T-cell (primary cell): ENCODE measurements around the gene CDK17. TPM values are rescaled to one million over a fixed set of nuclear protein-coding genes. Genes with fewer than 3 reads are reported as not detected.

ENCODE experiments used
- ATAC-seq, 4 experiments: fragments of 200-7000 bp in 3 of 4; fragments of 150-1000 bp in 1 of 4; cut with Tn5 transposase; replicated peaks in 1 of 4; 1 replicate in 3 of 4; 2 replicates in 1 of 4; pipeline ENCODE4 v1.10.0; 2021; ENCODE audit warnings: moderate library complexity in 3 of 4, mild to moderate bottlenecking in 2 of 4, moderate number of reproducible peaks in 1 of 4
- CTCF ChIA-PET, 2 donors: fragments of 300-600 bp; sonication (Branson Sonifier 250); formaldehyde crosslinking; loops; one replicate each; lab custom pipeline; 2022; ENCODE audit warnings: antibody characterized with exemption in 2 of 2; lab: Charles Lee
- POLR2A ChIA-PET, 2 donors: fragments of 300-600 bp; sonication (Branson Sonifier 250); formaldehyde crosslinking; loops; one replicate each; lab custom pipeline; 2022; ENCODE audit warnings: antibody characterized with exemption in 2 of 2; lab: Charles Lee
- DNase-seq, 35 experiments: peaks; one replicate each; pipeline versions ENCODE4 v3.0.0 to v3.0.0-alpha.2; 2013 to 2023
- H3K27ac ChIP-seq: one replicate; pipeline ENCODE4 v1.5.1; 2013; ENCODE audit warnings: low read length
- H3K27me3 ChIP-seq, 2 experiments: replicated peaks in 1 of 2; 1 replicate in 1 of 2; 2 replicates in 1 of 2; pipeline versions ENCODE4 v1.6.1 to v1.7.0; 2013; ENCODE audit warnings: low read length in 1 of 2, mixed read lengths in 1 of 2; ENCODE audit not compliant: control insufficient read depth in 2 of 2, insufficient read depth in 2 of 2; ENCODE audit errors: extremely low read depth in 1 of 2
- H3K36me3 ChIP-seq, 2 donors: 1 replicate in 1 of 2; 2 replicates in 1 of 2; pipeline versions ENCODE4 v1.6.1 to v1.7.0; 2013; ENCODE audit warnings: low read length in 1 of 2; ENCODE audit not compliant: control insufficient read depth in 2 of 2, insufficient read depth in 1 of 2; ENCODE audit errors: extremely low read depth in 1 of 2
- H3K4me1 ChIP-seq, 2 experiments: 1 replicate in 1 of 2; 2 replicates in 1 of 2; pipeline versions ENCODE4 v1.6.1 to v1.7.0; 2013; ENCODE audit warnings: low read length in 2 of 2, mixed read lengths in 1 of 2; ENCODE audit not compliant: insufficient read depth in 2 of 2, control insufficient read depth in 1 of 2; ENCODE audit errors: extremely low read depth in 1 of 2
- H3K4me3 ChIP-seq, 2 donors: 1 replicate in 1 of 2; 2 replicates in 1 of 2; pipeline versions ENCODE4 v1.5.1 to v1.7.0; 2013; ENCODE audit warnings: mild to moderate bottlenecking in 2 of 2, low read length in 1 of 2, moderate library complexity in 1 of 2; ENCODE audit not compliant: control insufficient read depth in 1 of 2; ENCODE audit errors: extremely low read depth in 1 of 2
- H3K9me3 ChIP-seq: 2 replicates; pipeline ENCODE4 v1.7.0; 2013
- H3K27ac Mint-ChIP-seq, 2 donors: one replicate each; pipeline ENCODE4 v1.8.0; 2020 to 2021; ENCODE audit warnings: mild to moderate bottlenecking in 2 of 2, mixed read lengths in 2 of 2
- H3K27me3 Mint-ChIP-seq, 2 donors: one replicate each; pipeline ENCODE4 v1.8.0; 2021 to 2022; ENCODE audit warnings: mixed read lengths in 2 of 2
- H3K36me3 Mint-ChIP-seq: one replicate; pipeline ENCODE4 v1.8.0; 2021; ENCODE audit warnings: mixed read lengths
- H3K4me1 Mint-ChIP-seq, 3 donors: one replicate each; pipeline ENCODE4 v1.8.0; 2020 to 2022; ENCODE audit warnings: mixed read lengths in 3 of 3, mild to moderate bottlenecking in 1 of 3
- H3K4me3 Mint-ChIP-seq, 3 donors: one replicate each; pipeline ENCODE4 v1.8.0; 2020 to 2022; ENCODE audit warnings: mild to moderate bottlenecking in 3 of 3, mixed read lengths in 3 of 3, moderate library complexity in 3 of 3
- H3K9me3 Mint-ChIP-seq, 3 donors: one replicate each; pipeline ENCODE4 v1.8.0; 2020 to 2022; ENCODE audit warnings: mixed read lengths in 3 of 3
- WGBS: methylation state at CpG from one replicate; pipeline ENCODE4 v1.1.5; 2013; ENCODE audit warnings: missing lambda C conversion rate; ENCODE audit not compliant: insufficient coverage; 5-methylcytosine and 5-hydroxymethylcytosine counted together
- total RNA-seq, 35 experiments: library from RNA in 6 of 35; stranded (reverse) in 6 of 35; fragments of 120-200 nt in 1 of 35; gene quantifications; one replicate each; pipeline versions ENCODE4 v1.2.1 to v1.2.4 and lab custom pipeline; 2013 to 2026

The CDK17 gene
- total RNA-seq (100 to 1,000 TPM in 1 of 5 donors, 10 to 100 TPM in 4; 56.4 to 114 (median 72.2) TPM), total RNA-seq (lab: John Stamatoyannopoulos, UW) (90.4 to 360 (median 201) reads per million in 29 experiments)
- total RNA-seq (2013) = 79.5 TPM

GRCh38 chr12:96399919-96400630 lies at the start of gene CDK17:
Gene CDK17, minus strand, starts transcription at chr12:96400439. Its CDS starts 65,603 bp downstream, at chr12:96334836.
- no peaks in the 10 kb centered on the region for H3K27me3 ChIP-seq
- H3K36me3 Mint-ChIP-seq = peaks cover 3% of the 10 kb centered on the region
- under 1% methylated on average over 108 of the region's 112 CpGs for WGBS
- peak; percentile 69 to 84 (median 73) for ATAC-seq
- H3K4me1 ChIP-seq = peaks cover 16 to 32% of the 10 kb centered on the region in 2 experiments
- ChIA-PET POLR2A (interaction anchor here (0.5 to 4.4 kb wide), 32 partner anchors 9 to 364 kb away, joined by 3 to 53 read pairs (median 4); partner anchors contain the start of genes CFAP54 (in 2 of the 2) and LTA4H (in 1 of the 2)), CTCF (interaction anchor here (0.5 to 4.2 kb wide), 34 partner anchors 9 to 364 kb away, joined by 3 to 49 read pairs (median 4); partner anchors contain the start of gene CFAP54 (in 2 of the 2))
- no peaks in the 10 kb centered on the region for H3K27me3 Mint-ChIP-seq
- H3K4me3 Mint-ChIP-seq = peak within 1 kb of the TSS; percentile 89 to 98 (median 95)
- peak; percentile 78 to 95 (median 89) for DNase-seq
- peaks cover 45 to 50% (median 49%) of the 10 kb centered on the region in 3 donors for H3K4me1 Mint-ChIP-seq
- H3K9me3 ChIP-seq = no peaks in the 10 kb centered on the region
- peak within 1 kb of the TSS; percentile 94 for H3K27ac ChIP-seq
- H3K9me3 Mint-ChIP-seq = no peaks in the 10 kb centered on the region
- H3K27ac Mint-ChIP-seq = peak within 1 kb of the TSS; percentile 96 to 97
- H3K36me3 ChIP-seq = no peaks in the 10 kb centered on the region
- H3K4me3 ChIP-seq = peak within 1 kb of the TSS; percentile 74 to 96

- no peaks in the 10 kb centered on the region for H3K27me3 ChIP-seq
- Mint-ChIP-seq H3K4me3 (no peak overlapping the region), H3K9me3 (no peaks in the 10 kb centered on the region), H3K4me1 (peaks cover 27 to 33% (median 31%) of the 10 kb centered on the region in 3 donors), H3K36me3 (no peaks in the 10 kb centered on the region), H3K27me3 (no peaks in the 10 kb centered on the region), H3K27ac (no peak overlapping the region)
- no peaks in the 10 kb centered on the region for H3K9me3 ChIP-seq
- H3K36me3 ChIP-seq = no peaks in the 10 kb centered on the region
- DNase-seq (no peak), ATAC-seq (no peak)
- ChIA-PET POLR2A (interaction anchor here in 1 of 2 donors (0.6 kb wide), 1 partner anchor 13 kb away, joined by 4 read pairs; no protein-coding TSS in a partner anchor), CTCF (interaction anchor here (0.6 to 1.2 kb wide), 5 partner anchors 9 to 69 kb away, joined by 3 to 7 read pairs (median 5); partner anchors contain the start of gene CFAP54 (in 1 of the 2))
- H3K4me1 ChIP-seq = peaks cover 17 to 21% of the 10 kb centered on the region in 2 experiments
- no CpG with 5 or more reads among the region's 3 CpGs for WGBS
- no peak overlapping the region for H3K27ac ChIP-seq
- no peak overlapping the region for H3K4me3 ChIP-seq
Observed at GRCh38 chr12:96448300-96448699, 48.1 kb upstream of the CDK17 start.

- H3K9me3 ChIP-seq = no peaks in the 10 kb centered on the region
- peaks cover 17 to 21% of the 10 kb centered on the region in 2 experiments for H3K4me1 ChIP-seq
- POLR2A ChIA-PET = interaction anchor here (0.6 to 2.9 kb wide), 9 partner anchors 10 to 662 kb away, joined by 3 to 53 read pairs (median 12); partner anchors contain the start of genes CDK17 (in 1 of the 2) and CFAP54 (in 1 of the 2)
- Mint-ChIP-seq H3K4me1 (peaks cover 32 to 37% (median 33%) of the 10 kb centered on the region in 3 donors), H3K4me3 (no peak overlapping the region), H3K36me3 (no peaks in the 10 kb centered on the region), H3K27ac (no peak overlapping the region), H3K9me3 (no peaks in the 10 kb centered on the region), H3K27me3 (no peaks in the 10 kb centered on the region)
- ATAC-seq (no peak), DNase-seq (no peak)
- no peak overlapping the region for H3K4me3 ChIP-seq
- no peaks in the 10 kb centered on the region for H3K36me3 ChIP-seq
- CTCF ChIA-PET = interaction anchor here (0.5 to 2.6 kb wide), 9 partner anchors 9 to 252 kb away, joined by 3 to 49 read pairs (median 6); partner anchors contain the start of genes CDK17 (in 1 of the 2) and CFAP54 (in 1 of the 2)
- no CpG with 5 or more reads among the region's 3 CpGs for WGBS
- no peaks in the 10 kb centered on the region for H3K27me3 ChIP-seq
- no peak overlapping the region for H3K27ac ChIP-seq
Observed at GRCh38 chr12:96447256-96447655, 47.0 kb upstream of the CDK17 start.

GRCh38 chr12:96445691-96446583 lies 45.7 kb upstream of the CDK17 start:
- no peak overlapping the region for H3K4me3 ChIP-seq
- ATAC-seq (peak; percentile 96 to 100 (median 99)), DNase-seq (peak in 34 of 35 experiments; percentile 12 to 91 (median 57))
- H3K4me1 Mint-ChIP-seq = peaks cover 40 to 45% (median 42%) of the 10 kb centered on the region in 3 donors
- CTCF ChIA-PET = interaction anchor here (0.6 to 2.6 kb wide), 15 partner anchors 9 to 410 kb away, joined by 3 to 49 read pairs (median 6); partner anchors contain the start of genes CDK17 (in 1 of the 2), CFAP54 (in 1 of the 2) and LTA4H (in 1 of the 2)
- 50% methylated on average over 2 of the region's 6 CpGs for WGBS
- H3K4me3 Mint-ChIP-seq = peak overlapping the region; percentile 32 to 63 (median 42)
- H3K9me3 Mint-ChIP-seq = no peaks in the 10 kb centered on the region
- H3K36me3 ChIP-seq = no peaks in the 10 kb centered on the region
- no peaks in the 10 kb centered on the region for H3K27me3 Mint-ChIP-seq
- H3K27me3 ChIP-seq = no peaks in the 10 kb centered on the region
- peak overlapping the region; percentile 97 for H3K27ac ChIP-seq
- peak overlapping the region; percentile 94 for H3K27ac Mint-ChIP-seq
- no peaks in the 10 kb centered on the region for H3K36me3 Mint-ChIP-seq
- H3K9me3 ChIP-seq = no peaks in the 10 kb centered on the region
- peaks cover 19 to 25% of the 10 kb centered on the region in 2 experiments for H3K4me1 ChIP-seq
- POLR2A ChIA-PET = interaction anchor here (0.6 to 2.9 kb wide), 26 partner anchors 8 to 1381 kb away, joined by 3 to 53 read pairs (median 4); partner anchors contain the start of genes CDK17 (in 2 of the 2) and CFAP54 (in 1 of the 2)

- 94% methylated on average over 4 of the region's 10 CpGs for WGBS
- no peaks in the 10 kb centered on the region for H3K9me3 Mint-ChIP-seq
- no peak overlapping the region for H3K4me3 ChIP-seq
- H3K27me3 ChIP-seq = no peaks in the 10 kb centered on the region
- H3K4me1 ChIP-seq = peaks cover 19 to 25% of the 10 kb centered on the region in 2 experiments
- CTCF ChIA-PET = interaction anchor here (0.7 to 2.3 kb wide), 2 partner anchors 40 to 615 kb away, joined by 4 to 9 read pairs; no protein-coding TSS in a partner anchor
- no peaks in the 10 kb centered on the region for H3K9me3 ChIP-seq
- peaks cover 35 to 48% (median 45%) of the 10 kb centered on the region in 3 donors for H3K4me1 Mint-ChIP-seq
- H3K36me3 Mint-ChIP-seq = no peaks in the 10 kb centered on the region
- ATAC-seq (no peak), DNase-seq (no peak)
- no peaks in the 10 kb centered on the region for H3K36me3 ChIP-seq
- H3K27ac Mint-ChIP-seq = peak overlapping the region in 1 of 2 donors; percentile 80
- no peak overlapping the region for H3K4me3 Mint-ChIP-seq
- no peaks in the 10 kb centered on the region for H3K27me3 Mint-ChIP-seq
- peak overlapping the region; percentile 97 for H3K27ac ChIP-seq
- POLR2A ChIA-PET = interaction anchor here (0.6 to 1.1 kb wide), 3 partner anchors 12 to 190 kb away, joined by 3 to 10 read pairs (median 3); no protein-coding TSS in a partner anchor
Observed at GRCh38 chr12:96444399-96444798, 44.2 kb upstream of the CDK17 start.
